ENCODE data around the gene RAPGEF2. TPM values are rescaled to one million over a fixed set of nuclear protein-coding genes. Genes with fewer than 3 reads are reported as not detected.

Gene RAPGEF2
- total and polyA plus RNA-seq, 2 of the 8 experiments (the other 6 are each of a cell fraction or from before 2014, with no cell fraction given), result 24.4 to 48.6 TPM

- TF ChIP-seq SP1 (IDR thresholded peaks at IDR 0.05; ENCODE audit: low read depth, low read length) (no peak), NRF1 (IDR thresholded peaks at IDR 0.05; ENCODE audit: low read depth, low read length) (no peak), PHF8 (conservative IDR thresholded peaks at IDR 0.05; ENCODE audit: low read depth, low read length) (no peak)
These were observed 164.3 kb downstream of the RAPGEF2 start (continued) for GRCh38 chr4:159266981-159267868.

Measured in H1 (cell line).